HCT116 (cell line): ENCODE results near the gene PSPC1.
"Not testable (repeated sequence)": the region's sequence is repeated elsewhere in the genome, so short reads cannot be mapped to it uniquely, and the experiment has no call there.

ENCODE experiments used
- CBX3 ChIP-seq: IDR thresholded peaks from 2 replicates; pipeline ENCODE4 v1.6.1; 2012; ENCODE audit warnings: low read depth
- CTCF ChIP-seq, 3 experiments: fragments of 200-600 bp in 1 of 3; sonication (generic) in 1 of 3; IDR thresholded peaks in 2 of 3; conservative IDR thresholded peaks in 1 of 3; 2 replicates each; pipeline ENCODE4 v1.5.1; 2012 to 2017; ENCODE audit warnings: low read depth in 2 of 3, low read length in 2 of 3, antibody characterized with exemption in 1 of 3, borderline replicate concordance in 1 of 3, control low read depth in 1 of 3, mild to moderate bottlenecking in 1 of 3, mixed read lengths in 1 of 3, mixed run types in 1 of 3, moderate library complexity in 1 of 3; ENCODE audit not compliant: insufficient read depth in 1 of 3
- EZH2 ChIP-seq: fragments of 200-600 bp; sonication (generic); IDR thresholded peaks from 2 replicates; pipeline ENCODE4 v1.6.1; 2017; ENCODE audit warnings: antibody characterized with exemption, mixed run types
- EZH2phosphoT487 ChIP-seq: fragments of 200-600 bp; IDR thresholded peaks from 2 replicates; pipeline ENCODE4 v1.6.1; 2018; ENCODE audit warnings: antibody characterized with exemption, borderline replicate concordance
- MAX ChIP-seq: IDR thresholded peaks from 2 replicates; pipeline ENCODE4 v1.6.1; 2012
- POLR2A ChIP-seq: IDR thresholded peaks from 2 replicates; pipeline ENCODE4 v1.7.0; 2011; ENCODE audit warnings: borderline replicate concordance; ENCODE audit not compliant: insufficient read depth, insufficient read length; ENCODE audit errors: extremely low read depth
- SIN3A ChIP-seq: IDR thresholded peaks from 2 replicates; pipeline ENCODE4 v1.6.1; 2012; ENCODE audit warnings: low read depth
- SP1 ChIP-seq: IDR thresholded peaks from 2 replicates; pipeline ENCODE4 v1.6.1; 2012; ENCODE audit warnings: low read depth
- TCF7L2 ChIP-seq: IDR thresholded peaks from 2 replicates; pipeline ENCODE4 v1.7.0; 2011; ENCODE audit warnings: borderline replicate concordance, inconsistent platforms; ENCODE audit not compliant: insufficient read depth, insufficient read length; ENCODE audit errors: extremely low read depth
- YY1 ChIP-seq: IDR thresholded peaks from 2 replicates; pipeline ENCODE4 v1.6.1; 2011; ENCODE audit warnings: low read length, low read depth, moderate library complexity, mild to moderate bottlenecking; ENCODE audit not compliant: insufficient replicate concordance; ENCODE audit errors: extremely low read depth
- ZNF274 ChIP-seq: fragments of 200-500 bp; sonication (Bioruptor generic); IDR thresholded peaks from 2 replicates; pipeline ENCODE4 v1.6.1; 2014; ENCODE audit warnings: mild to moderate bottlenecking, low read depth, low read length, inconsistent platforms

GRCh38 chr13:19691447-19691846 is 91.3 kb downstream of the PSPC1 start:
- not testable (repeated sequence) for TF ChIP-seq YY1; CTCF (IDR thresholded peaks at IDR 0.05 in 2 of 3, conservative IDR thresholded peaks at IDR 0.05 in 1 of 3; ENCODE audit: borderline replicate concordance in 1 of 3, insufficient read depth in 1 of 3, low read depth in 2 of 3, low read length in 2 of 3); EZH2; POLR2A; SP1; CBX3; MAX; EZH2phosphoT487; SIN3A; ZNF274; TCF7L2
